CD14-positive monocyte (primary cell): ENCODE results near the gene GSTA4. TPM values are rescaled to one million over a fixed set of nuclear protein-coding genes. Genes with fewer than 3 reads are reported as not detected.

Source experiments
- DNase-seq, 3 donors: peaks; one replicate each; pipeline ENCODE4 v3.0.0-alpha.2; 2011 to 2022
- H2AFZ ChIP-seq: 2 replicates; pipeline ENCODE4 v1.6.0; 2012; ENCODE audit warnings: mild to moderate bottlenecking, low read depth, low read length, inconsistent platforms; ENCODE audit not compliant: insufficient read depth, poor library complexity, severe bottlenecking
- H3K27ac ChIP-seq, 2 donors: 1 replicate in 1 of 2; 2 replicates in 1 of 2; pipeline ENCODE4 v1.5.1; 2012 to 2013; ENCODE audit warnings: low read length in 2 of 2, control low read depth in 1 of 2, inconsistent platforms in 1 of 2, low read depth in 1 of 2, mild to moderate bottlenecking in 1 of 2
- H3K27me3 ChIP-seq, 2 donors: one replicate each; pipeline versions ENCODE4 v1.6.0 to v1.6.1; 2011 to 2013; ENCODE audit warnings: low read length in 2 of 2; ENCODE audit not compliant: control insufficient read depth in 2 of 2, insufficient read depth in 2 of 2
- H3K36me3 ChIP-seq, 2 donors: replicated peaks in 1 of 2; 1 replicate in 1 of 2; 2 replicates in 1 of 2; pipeline versions ENCODE4 v1.5.1 to v1.6.1; 2012 to 2013; ENCODE audit warnings: low read length in 2 of 2, control low read depth in 1 of 2, inconsistent platforms in 1 of 2, mild to moderate bottlenecking in 1 of 2; ENCODE audit not compliant: insufficient read depth in 2 of 2, control insufficient read depth in 1 of 2
- H3K4me1 ChIP-seq, 2 donors: 1 replicate in 1 of 2; 2 replicates in 1 of 2; pipeline versions ENCODE4 v1.5.1 to v1.6.1; 2012 to 2013; ENCODE audit warnings: low read length in 2 of 2, control low read depth in 1 of 2, inconsistent platforms in 1 of 2, mild to moderate bottlenecking in 1 of 2, moderate library complexity in 1 of 2; ENCODE audit not compliant: insufficient read depth in 2 of 2, control insufficient read depth in 1 of 2
- H3K4me2 ChIP-seq: replicated peaks from 2 replicates; pipeline ENCODE3; 2012; ENCODE audit warnings: low read length, moderate library complexity, mild to moderate bottlenecking; ENCODE audit not compliant: poor library complexity, severe bottlenecking; ENCODE audit errors: extremely low read depth
- H3K4me3 ChIP-seq, 3 experiments: fragments of 200-600 bp in 1 of 3; sonication (generic) in 1 of 3; replicated peaks in 1 of 3; 1 replicate in 2 of 3; 2 replicates in 1 of 3; pipeline ENCODE4 v1.5.1; 2011 to 2013; ENCODE audit warnings: low read length in 3 of 3, mild to moderate bottlenecking in 3 of 3, control low read depth in 2 of 3, low read depth in 2 of 3, inconsistent platforms in 1 of 3, moderate library complexity in 1 of 3
- H3K79me2 ChIP-seq: 2 replicates; pipeline ENCODE4 v1.6.0; 2012; ENCODE audit warnings: mild to moderate bottlenecking, control low read depth, inconsistent platforms, low read length, moderate library complexity; ENCODE audit not compliant: insufficient read depth
- H3K9ac ChIP-seq: 2 replicates; pipeline ENCODE4 v1.6.0; 2017; ENCODE audit warnings: low read length, mild to moderate bottlenecking; ENCODE audit not compliant: insufficient read depth, poor library complexity, severe bottlenecking
- H3K9me3 ChIP-seq, 2 donors: replicated peaks in 1 of 2; 1 replicate in 1 of 2; 2 replicates in 1 of 2; pipeline versions ENCODE4 v1.5.1 to v1.6.1; 2012 to 2013; ENCODE audit warnings: low read length in 2 of 2, control low read depth in 1 of 2; ENCODE audit not compliant: control insufficient read depth in 1 of 2, insufficient read depth in 1 of 2
- H4K20me1 ChIP-seq: 2 replicates; pipeline ENCODE4 v1.6.0; 2012; ENCODE audit warnings: mild to moderate bottlenecking, low read length, control low read depth, moderate library complexity; ENCODE audit not compliant: insufficient read depth
- H3K27ac Mint-ChIP-seq, 7 donors: one replicate each; pipeline ENCODE4 v1.8.0; 2020; ENCODE audit warnings: mild to moderate bottlenecking in 7 of 7, mixed read lengths in 7 of 7, moderate library complexity in 6 of 7, inconsistent platforms in 2 of 7
- H3K27me3 Mint-ChIP-seq, 3 donors: one replicate each; pipeline ENCODE4 v1.8.0; 2021 to 2022; ENCODE audit warnings: low read depth in 3 of 3, mild to moderate bottlenecking in 3 of 3, mixed read lengths in 3 of 3, moderate library complexity in 3 of 3, inconsistent platforms in 1 of 3
- H3K36me3 Mint-ChIP-seq, 2 donors: one replicate each; pipeline ENCODE4 v1.8.0; 2020; ENCODE audit warnings: mixed read lengths in 2 of 2, inconsistent platforms in 1 of 2, mild to moderate bottlenecking in 1 of 2
- H3K4me1 Mint-ChIP-seq: one replicate; pipeline ENCODE4 v1.8.0; 2020; ENCODE audit warnings: mild to moderate bottlenecking, mixed read lengths
- H3K4me3 Mint-ChIP-seq, 2 donors: one replicate each; pipeline ENCODE4 v1.8.0; 2020; ENCODE audit warnings: mild to moderate bottlenecking in 2 of 2, mixed read lengths in 2 of 2, moderate library complexity in 1 of 2
- H3K9me3 Mint-ChIP-seq, 7 donors: one replicate each; pipeline ENCODE4 v1.8.0; 2020 to 2022; ENCODE audit warnings: mixed read lengths in 7 of 7, mild to moderate bottlenecking in 6 of 7, moderate library complexity in 6 of 7, inconsistent platforms in 2 of 7
- WGBS: methylation state at CpG from one replicate; pipeline ENCODE4 v1.1.5; 2013; ENCODE audit warnings: missing lambda C conversion rate; ENCODE audit not compliant: insufficient coverage; 5-methylcytosine and 5-hydroxymethylcytosine counted together
- intact Hi-C, 2 donors: fragments of 100-400 bp; cut with micrococcal nuclease; formaldehyde crosslinking; loops; one replicate each; pipeline versions ENCODE4 v1.15.0 to v1.15.1; 2023
- polyA plus RNA-seq, 3 donors: library from polyadenylated mRNA; depleted of rRNA in 1 of 3; unstranded in 2 of 3; stranded (reverse) in 1 of 3; fragments of 300-500 nt in 2 of 3; fragments of >200 nt in 1 of 3; fragmentation: Illumina TruSeq in 2 of 3; gene quantifications; 1 replicate in 2 of 3; 2 replicates in 1 of 3; pipeline ENCODE4 v1.2.3, GENCODE V29; 2012 to 2021
- TF ChIP-seq, protein P1 (sequence below): fragments of 200-600 bp; IDR thresholded peaks from one replicate; pipeline ENCODE4 v1.8.0; 2022; ENCODE audit warnings: antibody characterized with exemption, mild to moderate bottlenecking

Gene GSTA4
- polyA plus RNA-seq, 3 donors: 0.34 to 0.41 (median 0.36) TPM

DNA sequence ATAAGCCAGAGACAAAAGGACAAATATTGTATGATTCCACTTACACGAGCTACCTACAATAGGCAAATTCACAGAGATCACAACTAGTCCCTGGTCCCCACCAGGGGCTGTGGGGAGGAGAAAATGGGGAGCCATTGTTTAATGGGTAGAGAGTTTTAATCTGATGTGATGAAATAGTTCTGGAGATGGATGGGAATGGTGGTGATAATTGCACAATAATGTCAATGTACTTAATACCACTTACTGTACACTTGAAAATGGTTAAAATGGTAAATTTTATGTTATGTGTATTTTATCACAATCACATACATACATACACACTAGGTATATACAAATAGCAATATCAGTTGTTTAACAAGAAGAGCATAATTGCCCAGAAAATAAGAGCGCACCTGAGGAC, 61.3 kb downstream of the GSTA4 start:
- H3K9me3 ChIP-seq: no peaks in the 10 kb centered on the region
- no peak overlapping the region for H3K4me2 ChIP-seq
- no CpG with 5 or more reads among the region's 2 CpGs for WGBS
- H3K4me3 Mint-ChIP-seq: no peak overlapping the region
- H3K27me3 ChIP-seq: no peaks in the 10 kb centered on the region
- H3K9ac ChIP-seq: no peak overlapping the region
- H3K4me3 ChIP-seq: no peak overlapping the region
- TF ChIP-seq, protein P1, sequence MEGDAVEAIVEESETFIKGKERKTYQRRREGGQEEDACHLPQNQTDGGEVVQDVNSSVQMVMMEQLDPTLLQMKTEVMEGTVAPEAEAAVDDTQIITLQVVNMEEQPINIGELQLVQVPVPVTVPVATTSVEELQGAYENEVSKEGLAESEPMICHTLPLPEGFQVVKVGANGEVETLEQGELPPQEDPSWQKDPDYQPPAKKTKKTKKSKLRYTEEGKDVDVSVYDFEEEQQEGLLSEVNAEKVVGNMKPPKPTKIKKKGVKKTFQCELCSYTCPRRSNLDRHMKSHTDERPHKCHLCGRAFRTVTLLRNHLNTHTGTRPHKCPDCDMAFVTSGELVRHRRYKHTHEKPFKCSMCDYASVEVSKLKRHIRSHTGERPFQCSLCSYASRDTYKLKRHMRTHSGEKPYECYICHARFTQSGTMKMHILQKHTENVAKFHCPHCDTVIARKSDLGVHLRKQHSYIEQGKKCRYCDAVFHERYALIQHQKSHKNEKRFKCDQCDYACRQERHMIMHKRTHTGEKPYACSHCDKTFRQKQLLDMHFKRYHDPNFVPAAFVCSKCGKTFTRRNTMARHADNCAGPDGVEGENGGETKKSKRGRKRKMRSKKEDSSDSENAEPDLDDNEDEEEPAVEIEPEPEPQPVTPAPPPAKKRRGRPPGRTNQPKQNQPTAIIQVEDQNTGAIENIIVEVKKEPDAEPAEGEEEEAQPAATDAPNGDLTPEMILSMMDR: no peak
- no peaks in the 10 kb centered on the region for H3K4me1 ChIP-seq
- H3K36me3 ChIP-seq: no peaks in the 10 kb centered on the region
- H3K27ac ChIP-seq: no peak overlapping the region
- no peak overlapping the region for H2AFZ ChIP-seq
- H3K79me2 ChIP-seq: no peaks in the 10 kb centered on the region
- no peaks in the 10 kb centered on the region for H3K4me1 Mint-ChIP-seq
- intact Hi-C loops: no loop called here
- H4K20me1 ChIP-seq: no peaks in the 10 kb centered on the region
- H3K9me3 Mint-ChIP-seq: peaks cover 0 to 3% (median 1%) of the 10 kb centered on the region in 7 donors
- H3K36me3 Mint-ChIP-seq: no peaks in the 10 kb centered on the region
- no peak overlapping the region for H3K27ac Mint-ChIP-seq
- DNase-seq: no peak
- H3K27me3 Mint-ChIP-seq: peaks cover 0 to 5% (median 2%) of the 10 kb centered on the region in 3 donors

DNA sequence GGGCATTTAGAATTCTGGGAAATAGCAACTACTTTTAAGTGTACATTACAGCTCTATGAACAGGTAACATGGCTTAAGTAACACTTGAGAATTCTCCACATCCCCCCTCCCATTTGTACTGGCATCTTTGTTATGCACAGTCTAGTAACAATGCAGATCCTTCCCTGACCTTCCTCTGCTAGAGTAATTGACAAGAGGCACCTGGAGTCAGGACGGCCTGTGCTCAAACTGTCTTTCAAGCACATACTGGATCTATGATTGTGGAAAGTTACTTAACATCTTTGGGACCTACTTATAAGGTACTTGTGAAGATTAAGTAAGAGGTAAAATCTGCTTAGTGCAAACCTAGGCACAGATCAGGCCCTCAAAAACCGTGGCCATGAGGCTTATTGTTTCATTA, 63.7 kb downstream of the GSTA4 start:
- Histone ChIP-seq H3K4me3 (no peak overlapping the region), H3K36me3 (no peaks in the 10 kb centered on the region), H4K20me1 (no peaks in the 10 kb centered on the region), H3K79me2 (no peaks in the 10 kb centered on the region), H3K9ac (no peak overlapping the region), H3K4me1 (no peaks in the 10 kb centered on the region), H2AFZ (no peak overlapping the region), H3K4me2 (no peak overlapping the region), H3K27me3 (no peaks in the 10 kb centered on the region), H3K27ac (no peak overlapping the region), H3K9me3 (no peaks in the 10 kb centered on the region)
- DNase-seq: no peak
- Mint-ChIP-seq H3K27me3 (peaks cover 0 to 5% (median 2%) of the 10 kb centered on the region in 3 donors), H3K4me1 (no peaks in the 10 kb centered on the region), H3K27ac (no peak overlapping the region), H3K4me3 (no peak overlapping the region), H3K36me3 (no peaks in the 10 kb centered on the region), H3K9me3 (peaks cover 0 to 10% (median 4%) of the 10 kb centered on the region in 7 donors)
- WGBS: 86% methylated on average over 1 of the region's 2 CpGs
- intact Hi-C loops: no loop called here
- TF ChIP-seq, protein P1: no peak
